ENCODE measurements around the gene RILPL1.

DNA sequence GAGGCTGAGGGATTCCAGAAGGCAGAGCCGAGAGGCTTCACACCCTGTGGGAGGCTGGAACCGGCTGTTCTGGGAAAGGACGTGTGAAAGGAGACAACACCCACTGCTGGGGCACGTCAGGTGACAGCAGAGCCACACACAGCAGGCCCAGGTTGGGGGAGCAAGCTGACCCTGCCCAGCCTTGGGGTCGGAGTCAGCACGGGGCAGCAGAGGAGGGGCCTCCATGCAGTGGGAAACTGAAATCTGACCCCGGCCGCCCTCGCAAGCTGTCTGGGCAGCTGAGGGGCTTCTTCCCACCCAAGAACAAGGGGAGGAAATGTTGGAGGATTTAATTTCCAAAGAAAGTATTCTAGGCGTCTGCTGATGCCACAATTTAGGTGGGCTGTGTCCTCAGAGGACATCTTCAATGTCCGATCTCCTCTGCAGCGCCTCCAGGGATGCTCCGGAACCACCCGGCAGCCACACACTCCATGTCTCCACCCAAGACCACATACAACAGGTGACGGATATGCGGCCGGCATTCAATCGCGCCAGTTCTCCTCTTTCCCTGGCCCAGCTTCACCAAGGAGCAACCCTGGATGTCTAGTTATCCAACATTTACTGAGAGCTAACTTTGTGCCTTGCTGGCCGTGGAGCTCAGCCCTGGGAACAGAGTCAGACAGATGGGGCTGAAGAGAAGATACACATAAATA, 44.8 kb downstream of the RILPL1 start:
- TF ChIP-seq, protein P1, sequence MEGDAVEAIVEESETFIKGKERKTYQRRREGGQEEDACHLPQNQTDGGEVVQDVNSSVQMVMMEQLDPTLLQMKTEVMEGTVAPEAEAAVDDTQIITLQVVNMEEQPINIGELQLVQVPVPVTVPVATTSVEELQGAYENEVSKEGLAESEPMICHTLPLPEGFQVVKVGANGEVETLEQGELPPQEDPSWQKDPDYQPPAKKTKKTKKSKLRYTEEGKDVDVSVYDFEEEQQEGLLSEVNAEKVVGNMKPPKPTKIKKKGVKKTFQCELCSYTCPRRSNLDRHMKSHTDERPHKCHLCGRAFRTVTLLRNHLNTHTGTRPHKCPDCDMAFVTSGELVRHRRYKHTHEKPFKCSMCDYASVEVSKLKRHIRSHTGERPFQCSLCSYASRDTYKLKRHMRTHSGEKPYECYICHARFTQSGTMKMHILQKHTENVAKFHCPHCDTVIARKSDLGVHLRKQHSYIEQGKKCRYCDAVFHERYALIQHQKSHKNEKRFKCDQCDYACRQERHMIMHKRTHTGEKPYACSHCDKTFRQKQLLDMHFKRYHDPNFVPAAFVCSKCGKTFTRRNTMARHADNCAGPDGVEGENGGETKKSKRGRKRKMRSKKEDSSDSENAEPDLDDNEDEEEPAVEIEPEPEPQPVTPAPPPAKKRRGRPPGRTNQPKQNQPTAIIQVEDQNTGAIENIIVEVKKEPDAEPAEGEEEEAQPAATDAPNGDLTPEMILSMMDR (conservative IDR thresholded peaks at IDR 0.05; ENCODE audit: low read depth, low read length) = no peak
- TF ChIP-seq EZH2 (IDR thresholded peaks at IDR 0.05; ENCODE audit: borderline replicate concordance, low read depth, low read length, poor library complexity, severe bottlenecking) = no peak

Data from A673 (cell line).